ENCODE results near the gene ZBTB2. TPM values are rescaled to one million over a fixed set of nuclear protein-coding genes. Genes with fewer than 3 reads are reported as not detected.
"Not testable (repeated sequence)": the region's sequence is repeated elsewhere in the genome, so short reads cannot be mapped to it uniquely, and the experiment has no call there.

ZBTB2 gene
- polyA plus RNA-seq, 2 donors = 4.6 to 5.3 TPM

DNA sequence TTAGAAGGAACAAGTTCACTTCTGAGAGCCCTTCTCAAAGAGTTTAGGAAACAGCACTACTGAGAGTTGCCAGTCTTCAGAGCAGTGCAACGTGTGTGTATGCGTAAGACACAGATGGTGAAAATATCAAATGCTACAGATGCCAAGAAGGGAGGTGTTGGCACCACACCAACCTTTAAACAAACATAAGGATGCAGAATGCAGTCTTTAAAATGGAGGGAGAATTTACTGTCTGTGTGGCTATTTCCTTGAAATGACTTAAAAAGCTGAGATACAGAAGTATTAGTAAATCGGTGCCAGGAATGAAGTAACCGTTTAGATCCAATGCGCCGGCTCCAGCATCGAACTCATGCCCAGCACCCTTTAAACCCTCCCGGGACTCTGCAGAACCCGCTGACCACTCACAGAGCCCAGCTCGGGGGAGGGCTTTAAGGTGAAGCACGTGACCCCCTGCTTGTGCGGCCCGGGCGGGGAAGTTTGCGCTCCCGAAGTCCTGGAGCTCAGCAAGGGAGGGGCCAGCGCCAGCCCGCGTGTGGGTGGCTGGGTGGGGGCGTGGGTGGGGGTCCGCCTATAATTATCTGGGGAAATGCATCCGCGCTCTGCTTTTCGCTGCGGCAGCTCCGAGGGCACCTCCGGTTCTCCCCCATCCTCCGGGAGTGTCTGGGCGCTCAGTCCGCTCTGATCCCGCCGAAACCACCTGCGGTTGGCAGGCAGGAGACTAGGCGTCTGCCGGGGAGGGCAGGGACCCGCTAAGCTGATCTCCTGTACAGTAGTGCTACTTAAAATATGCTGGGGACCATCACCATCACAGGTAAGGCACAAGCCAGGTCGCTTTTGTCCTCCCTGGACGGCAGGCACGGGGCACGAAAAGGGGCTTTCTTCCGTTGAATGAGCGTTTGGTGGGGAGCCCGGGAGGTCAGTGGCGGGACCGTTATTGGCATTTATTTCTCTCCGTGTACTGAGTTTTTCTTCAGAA is 66.0 kb downstream of the ZBTB2 start:
- Histone ChIP-seq H3K27me3 (ENCODE audit: control insufficient read depth in 1 of 2, insufficient read depth in 2 of 2, low read length in 2 of 2) (peaks cover 0 to 4% of the 10 kb centered on the region in 2 donors), H3K4me1 (ENCODE audit: control insufficient read depth in 2 of 2, insufficient read depth in 2 of 2, low read length in 1 of 2) (peaks cover 2 to 4% of the 10 kb centered on the region in 2 donors), H3K9me3 (ENCODE audit: control insufficient read depth in 2 of 2, insufficient read depth in 1 of 2, low read depth in 1 of 2, low read length in 1 of 2) (no peaks in the 10 kb centered on the region), H3K36me3 (ENCODE audit: control insufficient read depth in 2 of 2, insufficient read depth in 2 of 2, low read length in 1 of 2) (no peaks in the 10 kb centered on the region), H3K4me3 (ENCODE audit: low read depth in 1 of 2, low read length in 2 of 2) (peak overlapping the region; percentile 26 to 55), H3K27ac (ENCODE audit: low read depth in 2 of 2, low read length in 1 of 2) (peak overlapping the region; percentile 67 to 68)
- whole genome bisulfite sequencing, 2 donors = 2% methylated on average over 46 of the region's 46 CpGs

DNA sequence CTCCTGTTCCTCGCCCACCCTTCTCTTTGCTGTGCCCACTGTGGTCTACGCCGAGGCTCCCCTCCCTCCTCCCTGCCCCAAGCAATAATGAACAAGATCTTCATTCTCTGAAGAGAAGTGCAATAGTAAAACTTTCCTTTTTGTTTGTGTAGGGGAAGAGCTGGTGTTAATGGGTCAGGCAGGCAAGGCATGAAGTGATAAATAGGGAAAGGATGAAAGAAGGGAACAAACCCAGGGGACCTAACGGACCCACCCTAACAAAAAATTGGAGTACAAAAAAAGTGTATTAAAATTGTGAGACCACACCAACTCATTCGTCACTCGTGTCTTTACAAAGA is 66.9 kb downstream of the ZBTB2 start:
- Histone ChIP-seq H3K4me1 (ENCODE audit: control insufficient read depth in 2 of 2, insufficient read depth in 2 of 2, low read length in 1 of 2) (peaks cover 2 to 4% of the 10 kb centered on the region in 2 donors), H3K27ac (ENCODE audit: low read depth in 2 of 2, low read length in 1 of 2) (no peak overlapping the region), H3K9me3 (ENCODE audit: control insufficient read depth in 2 of 2, insufficient read depth in 1 of 2, low read depth in 1 of 2, low read length in 1 of 2) (no peaks in the 10 kb centered on the region), H3K36me3 (ENCODE audit: control insufficient read depth in 2 of 2, insufficient read depth in 2 of 2, low read length in 1 of 2) (no peaks in the 10 kb centered on the region), H3K27me3 (ENCODE audit: control insufficient read depth in 1 of 2, insufficient read depth in 2 of 2, low read length in 2 of 2) (peaks cover 0 to 4% of the 10 kb centered on the region in 2 donors), H3K4me3 (ENCODE audit: low read depth in 1 of 2, low read length in 2 of 2) (no peak overlapping the region)
- WGBS, 2 donors = 28% methylated on average over 6 of the region's 6 CpGs

GRCh38 chr6:151323791-151324487 is 67.4 kb downstream of the ZBTB2 start:
- WGBS, 2 donors = 17 to 21% methylated on average over 12 of the region's 12 CpGs
- peaks cover 0 to 4% of the 10 kb centered on the region in 2 donors for H3K27me3 ChIP-seq (ENCODE audit: control insufficient read depth in 1 of 2, insufficient read depth in 2 of 2, low read length in 2 of 2)
- H3K9me3 ChIP-seq (ENCODE audit: control insufficient read depth in 2 of 2, insufficient read depth in 1 of 2, low read depth in 1 of 2, low read length in 1 of 2) = no peaks in the 10 kb centered on the region
- H3K4me3 ChIP-seq (ENCODE audit: low read depth in 1 of 2, low read length in 2 of 2) = no peak overlapping the region
- no peaks in the 10 kb centered on the region for H3K36me3 ChIP-seq (ENCODE audit: control insufficient read depth in 2 of 2, insufficient read depth in 2 of 2, low read length in 1 of 2)
- H3K27ac ChIP-seq (ENCODE audit: low read depth in 2 of 2, low read length in 1 of 2) = peak overlapping the region in 1 of 2 donors; percentile 22
- H3K4me1 ChIP-seq (ENCODE audit: control insufficient read depth in 2 of 2, insufficient read depth in 2 of 2, low read length in 1 of 2) = peaks cover 2 to 4% of the 10 kb centered on the region in 2 donors

GRCh38 chr6:151322570-151322969 is 68.8 kb downstream of the ZBTB2 start:
- Histone ChIP-seq H3K4me3 (ENCODE audit: low read depth in 1 of 2, low read length in 2 of 2) (no peak overlapping the region), H3K27me3 (ENCODE audit: control insufficient read depth in 1 of 2, insufficient read depth in 2 of 2, low read length in 2 of 2) (peaks cover 0 to 4% of the 10 kb centered on the region in 2 donors), H3K9me3 (ENCODE audit: control insufficient read depth in 2 of 2, insufficient read depth in 1 of 2, low read depth in 1 of 2, low read length in 1 of 2) (no peaks in the 10 kb centered on the region), H3K36me3 (ENCODE audit: control insufficient read depth in 2 of 2, insufficient read depth in 2 of 2, low read length in 1 of 2) (no peaks in the 10 kb centered on the region), H3K4me1 (ENCODE audit: control insufficient read depth in 2 of 2, insufficient read depth in 2 of 2, low read length in 1 of 2) (peaks cover 2 to 4% of the 10 kb centered on the region in 2 donors), H3K27ac (ENCODE audit: low read depth in 2 of 2, low read length in 1 of 2) (no peak overlapping the region)
- WGBS, 2 donors = 75 to 76% methylated on average over 9 of the region's 9 CpGs

- Histone ChIP-seq H3K27ac (ENCODE audit: low read depth in 2 of 2, low read length in 1 of 2) (no peak overlapping the region), H3K36me3 (ENCODE audit: control insufficient read depth in 2 of 2, insufficient read depth in 2 of 2, low read length in 1 of 2) (no peaks in the 10 kb centered on the region), H3K4me1 (ENCODE audit: control insufficient read depth in 2 of 2, insufficient read depth in 2 of 2, low read length in 1 of 2) (peaks cover 2 to 4% of the 10 kb centered on the region in 2 donors), H3K27me3 (ENCODE audit: control insufficient read depth in 1 of 2, insufficient read depth in 2 of 2, low read length in 2 of 2) (peaks cover 0 to 4% of the 10 kb centered on the region in 2 donors), H3K4me3 (ENCODE audit: low read depth in 1 of 2, low read length in 2 of 2) (no peak overlapping the region), H3K9me3 (ENCODE audit: control insufficient read depth in 2 of 2, insufficient read depth in 1 of 2, low read depth in 1 of 2, low read length in 1 of 2) (no peaks in the 10 kb centered on the region)
- 93% methylated on average over 1 of the region's 1 CpG for WGBS, 2 donors
Observed at GRCh38 chr6:151321438-151321837, 69.9 kb downstream of the ZBTB2 start.

DNA sequence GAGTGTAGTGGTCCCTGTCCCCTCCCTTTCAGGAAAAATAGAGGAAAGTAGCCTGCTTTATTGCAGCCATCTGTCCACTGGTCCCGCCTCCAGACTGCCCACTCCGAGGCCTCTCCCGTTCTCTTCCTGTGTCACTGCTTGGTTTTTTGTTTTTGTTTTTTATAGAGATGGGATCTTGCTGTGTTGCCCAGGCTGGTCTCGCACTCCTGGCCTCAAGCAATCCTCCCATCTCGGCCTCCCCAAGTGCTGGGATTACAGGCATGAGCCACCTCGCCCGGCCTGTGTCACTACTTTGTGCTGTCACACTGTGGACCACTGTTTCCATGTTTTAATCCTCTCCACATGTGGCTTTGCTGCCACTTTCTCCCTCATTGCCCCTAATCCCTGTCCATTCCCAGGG is 71.2 kb downstream of the ZBTB2 start:
- no peak overlapping the region for H3K27ac ChIP-seq (ENCODE audit: low read depth in 2 of 2, low read length in 1 of 2)
- WGBS, 2 donors = 91 to 97% methylated on average over 7 of the region's 7 CpGs

DNA sequence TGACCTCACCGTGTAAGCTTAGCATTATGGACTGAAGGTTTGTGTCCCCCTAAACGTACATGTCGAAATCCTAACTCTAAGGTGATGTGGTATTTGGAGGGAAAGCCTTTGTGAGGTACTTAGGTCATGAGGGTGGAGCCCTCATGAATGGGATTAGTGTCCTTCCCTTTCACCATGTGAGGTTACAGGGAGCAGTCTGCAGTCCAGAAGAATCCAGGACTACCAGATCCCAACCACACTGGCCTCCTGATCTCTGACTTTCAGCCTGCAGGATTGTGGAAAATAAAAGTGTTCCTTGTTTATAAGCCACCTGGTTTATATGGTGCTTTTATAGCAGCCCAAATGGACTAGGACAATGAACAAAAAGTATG is 73.4 kb downstream of the ZBTB2 start:
- H3K27ac ChIP-seq (ENCODE audit: low read depth in 2 of 2, low read length in 1 of 2) = no peak overlapping the region
- WGBS, 2 donors = 69 to 73% methylated on average over 3 of the region's 3 CpGs

More for the DNA sequence above, 71.2 kb downstream of the ZBTB2 start:
- no peaks in the 10 kb centered on the region for H3K9me3 ChIP-seq (ENCODE audit: control insufficient read depth in 2 of 2, insufficient read depth in 1 of 2, low read depth in 1 of 2, low read length in 1 of 2)
- no peaks in the 10 kb centered on the region for H3K27me3 ChIP-seq (ENCODE audit: control insufficient read depth in 1 of 2, insufficient read depth in 2 of 2, low read length in 2 of 2)
- H3K4me1 ChIP-seq (ENCODE audit: control insufficient read depth in 2 of 2, insufficient read depth in 2 of 2, low read length in 1 of 2) = peaks cover 0 to 2% of the 10 kb centered on the region in 2 donors
- H3K36me3 ChIP-seq (ENCODE audit: control insufficient read depth in 2 of 2, insufficient read depth in 2 of 2, low read length in 1 of 2) = no peaks in the 10 kb centered on the region
- no peak overlapping the region for H3K4me3 ChIP-seq (ENCODE audit: low read depth in 1 of 2, low read length in 2 of 2)

DNA sequence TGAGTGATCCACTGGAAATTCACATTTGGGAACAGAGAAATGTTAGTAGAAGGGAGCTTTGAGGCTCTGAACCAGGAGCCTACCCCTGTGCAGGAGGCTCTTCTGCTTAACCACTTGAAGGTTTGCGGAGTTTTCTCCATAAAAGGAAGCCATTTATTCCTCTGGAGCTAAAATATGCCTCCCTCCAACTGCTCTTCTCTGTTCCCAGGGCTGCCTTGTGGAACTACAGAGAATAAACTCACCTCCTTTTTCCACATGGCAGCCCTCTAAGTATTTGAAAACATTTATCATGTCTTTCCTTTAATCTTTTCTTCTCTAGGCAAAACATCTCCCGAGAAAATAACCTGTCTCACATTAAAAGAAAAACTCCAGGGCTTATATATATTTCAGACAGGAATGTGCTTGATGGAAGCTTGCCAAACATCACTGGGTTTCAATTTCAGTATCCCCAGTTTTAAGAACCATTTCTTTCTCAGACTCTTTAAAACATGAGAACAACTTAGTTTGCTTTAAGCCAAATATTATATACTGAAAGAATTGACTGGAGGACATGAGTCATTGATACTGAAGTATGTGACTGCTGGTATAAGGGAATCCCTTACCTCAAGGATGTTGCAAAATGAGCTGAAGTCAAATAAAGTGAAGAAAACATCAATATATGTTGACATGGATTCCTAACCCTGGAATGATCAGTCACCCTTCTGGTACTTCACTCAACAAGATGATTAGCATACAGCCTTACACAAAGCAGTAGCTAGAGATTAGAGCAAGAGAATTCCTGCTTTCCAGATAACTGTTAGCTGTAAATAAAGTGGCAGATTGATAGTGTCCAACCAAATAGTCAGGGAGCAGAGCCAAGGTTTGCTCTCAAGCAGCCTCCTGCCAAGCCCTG is 74.0 kb downstream of the ZBTB2 start:
- H3K4me1 ChIP-seq (ENCODE audit: control insufficient read depth in 2 of 2, insufficient read depth in 2 of 2, low read length in 1 of 2) = no peaks in the 10 kb centered on the region
- no peaks in the 10 kb centered on the region for H3K27me3 ChIP-seq (ENCODE audit: control insufficient read depth in 1 of 2, insufficient read depth in 2 of 2, low read length in 2 of 2)
- 56 to 63% methylated on average over 2 of the region's 2 CpGs for WGBS, 2 donors
- H3K9me3 ChIP-seq (ENCODE audit: control insufficient read depth in 2 of 2, insufficient read depth in 1 of 2, low read depth in 1 of 2, low read length in 1 of 2) = no peaks in the 10 kb centered on the region
- no peaks in the 10 kb centered on the region for H3K36me3 ChIP-seq (ENCODE audit: control insufficient read depth in 2 of 2, insufficient read depth in 2 of 2, low read length in 1 of 2)
- no peak overlapping the region for H3K4me3 ChIP-seq (ENCODE audit: low read depth in 1 of 2, low read length in 2 of 2)
- no peak overlapping the region for H3K27ac ChIP-seq (ENCODE audit: low read depth in 2 of 2, low read length in 1 of 2)

More for the DNA sequence above, 73.4 kb downstream of the ZBTB2 start:
- H3K36me3 ChIP-seq (ENCODE audit: control insufficient read depth in 2 of 2, insufficient read depth in 2 of 2, low read length in 1 of 2) = no peaks in the 10 kb centered on the region
- no peak overlapping the region for H3K4me3 ChIP-seq (ENCODE audit: low read depth in 1 of 2, low read length in 2 of 2)
- H3K9me3 ChIP-seq (ENCODE audit: control insufficient read depth in 2 of 2, insufficient read depth in 1 of 2, low read depth in 1 of 2, low read length in 1 of 2) = no peaks in the 10 kb centered on the region
- H3K4me1 ChIP-seq (ENCODE audit: control insufficient read depth in 2 of 2, insufficient read depth in 2 of 2, low read length in 1 of 2) = no peaks in the 10 kb centered on the region
- no peaks in the 10 kb centered on the region for H3K27me3 ChIP-seq (ENCODE audit: control insufficient read depth in 1 of 2, insufficient read depth in 2 of 2, low read length in 2 of 2)

GRCh38 chr6:151315661-151316060 is 75.7 kb downstream of the ZBTB2 start:
- H3K27ac ChIP-seq (ENCODE audit: low read depth in 2 of 2, low read length in 1 of 2); H3K27me3 ChIP-seq (ENCODE audit: control insufficient read depth in 1 of 2, insufficient read depth in 2 of 2, low read length in 2 of 2); H3K36me3 ChIP-seq (ENCODE audit: control insufficient read depth in 2 of 2, insufficient read depth in 2 of 2, low read length in 1 of 2); H3K4me3 ChIP-seq (ENCODE audit: low read depth in 1 of 2, low read length in 2 of 2); H3K4me1 ChIP-seq (ENCODE audit: control insufficient read depth in 2 of 2, insufficient read depth in 2 of 2, low read length in 1 of 2); H3K9me3 ChIP-seq (ENCODE audit: control insufficient read depth in 2 of 2, insufficient read depth in 1 of 2, low read depth in 1 of 2, low read length in 1 of 2): not testable (repeated sequence)
- 71 to 90% methylated on average over 3 of the region's 3 CpGs for WGBS, 2 donors
